A673 (cell line): ENCODE measurements around the gene TBC1D19. TPM values are rescaled to one million over a fixed set of nuclear protein-coding genes. Genes with fewer than 3 reads are reported as not detected.

ENCODE experiments used
- BruUV-seq: library from RNA; stranded (reverse); fragments of 400-500 nt; replicated peaks from 2 replicates; lab custom pipeline; 2021; lab: Mats Ljungman, UMichigan
- CTCF ChIA-PET: fragments of 300-600 bp; sonication (Branson Sonifier 250); formaldehyde crosslinking; loops from one replicate; lab custom pipeline; 2022; ENCODE audit warnings: antibody characterized with exemption; lab: Charles Lee
- POLR2A ChIA-PET: fragments of 300-600 bp; sonication (Branson Sonifier 250); formaldehyde crosslinking; loops from one replicate; lab custom pipeline; 2022; ENCODE audit warnings: antibody characterized with exemption; ENCODE audit not compliant: low non-redundant PET; lab: Charles Lee
- DNase-seq: peaks from one replicate; pipeline ENCODE4 v3.0.0-alpha.2; 2015; ENCODE audit warnings: low spot score
- H3K27ac ChIP-seq: fragments of 200-600 bp; sonication (generic); 2 replicates; pipeline ENCODE4 v1.5.1; 2016; ENCODE audit warnings: mixed run types, low read depth, mild to moderate bottlenecking, mixed read lengths, antibody characterized with exemption, low read length; ENCODE audit not compliant: poor library complexity, severe bottlenecking
- H3K27me3 ChIP-seq: fragments of 200-600 bp; sonication (generic); replicated peaks from 2 replicates; pipeline ENCODE4 v1.6.1; 2017; ENCODE audit warnings: mixed run types, low read depth, mild to moderate bottlenecking, mixed read lengths, antibody characterized with exemption, low read length; ENCODE audit not compliant: insufficient read depth, poor library complexity
- H3K36me3 ChIP-seq: fragments of 200-600 bp; sonication (generic); 2 replicates; pipeline ENCODE4 v1.6.1; 2016; ENCODE audit warnings: mixed run types, mild to moderate bottlenecking, mixed read lengths, antibody characterized with exemption, low read length; ENCODE audit not compliant: insufficient read depth, poor library complexity, severe bottlenecking
- H3K4me1 ChIP-seq: fragments of 200-600 bp; sonication (generic); 2 replicates; pipeline ENCODE4 v1.6.1; 2017; ENCODE audit warnings: mixed run types, mild to moderate bottlenecking, mixed read lengths, antibody characterized with exemption, low read length; ENCODE audit not compliant: insufficient read depth, poor library complexity, severe bottlenecking
- H3K4me3 ChIP-seq: fragments of 200-600 bp; sonication (generic); 2 replicates; pipeline ENCODE4 v1.5.1; 2016; ENCODE audit warnings: low read depth, mixed run types, mild to moderate bottlenecking, mixed read lengths, low read length; ENCODE audit not compliant: poor library complexity, severe bottlenecking
- H3K9me3 ChIP-seq: fragments of 200-600 bp; sonication (generic); 2 replicates; pipeline ENCODE4 v1.6.1; 2016; ENCODE audit warnings: mixed run types, low read depth, mild to moderate bottlenecking, mixed read lengths, antibody characterized with exemption, low read length; ENCODE audit not compliant: poor library complexity, severe bottlenecking
- CTCF ChIP-seq: fragments of 300-800, 200-600 bp; sonication (generic); conservative IDR thresholded peaks from 2 replicates; pipeline ENCODE4 v1.5.1; 2017; ENCODE audit warnings: low read depth, mild to moderate bottlenecking, antibody characterized with exemption, low read length, moderate library complexity, mixed read lengths
- EZH2 ChIP-seq: fragments of 200-600 bp; sonication (generic); IDR thresholded peaks from 2 replicates; pipeline ENCODE4 v1.6.1; 2017; ENCODE audit warnings: borderline replicate concordance, low read depth, mild to moderate bottlenecking, mixed read lengths, antibody characterized with exemption, low read length; ENCODE audit not compliant: poor library complexity, severe bottlenecking
- intact Hi-C: fragments of 100-400 bp; cut with micrococcal nuclease; formaldehyde crosslinking; loops from one replicate; pipeline ENCODE4 v1.10.0; 2022; ENCODE audit not compliant: unreplicated experiment
- total RNA-seq: library from RNA; stranded (reverse); gene quantifications from 2 replicates; pipeline ENCODE4 v1.2.3, GENCODE V29; 2021

Gene TBC1D19
- total RNA-seq, 1 experiment from 2014 or later, result 9.9 TPM

GRCh38 chr4:26796081-26796480, 212.2 kb downstream of the TBC1D19 start:
- H3K4me3 ChIP-seq, result no peak overlapping the region
- CTCF ChIA-PET, result no interaction called here
- no peaks in the 10 kb centered on the region for H3K9me3 ChIP-seq
- no peaks in the 10 kb centered on the region for H3K27me3 ChIP-seq
- H3K36me3 ChIP-seq, result no peaks in the 10 kb centered on the region
- no TSS peak for BruUV-seq
- no peaks in the 10 kb centered on the region for H3K4me1 ChIP-seq
- POLR2A ChIA-PET, result no interaction called here
- no peak for DNase-seq
- H3K27ac ChIP-seq, result no peak overlapping the region
- no peak for TF ChIP-seq EZH2
- TF ChIP-seq CTCF, result no peak
- intact Hi-C loops, result no loop called here

GRCh38 chr4:26802790-26803189, 218.9 kb downstream of the TBC1D19 start:
- peak; percentile 79 for DNase-seq
- no peaks in the 10 kb centered on the region for H3K27me3 ChIP-seq
- no TSS peak for BruUV-seq
- TF ChIP-seq EZH2 (no peak), CTCF (no peak)
- intact Hi-C loops, result no loop called here
- no peaks in the 10 kb centered on the region for H3K9me3 ChIP-seq
- ChIA-PET POLR2A (no interaction called here), CTCF (no interaction called here)
- no peaks in the 10 kb centered on the region for H3K36me3 ChIP-seq
- H3K27ac ChIP-seq, result peak overlapping the region; percentile 80
- no peak overlapping the region for H3K4me3 ChIP-seq
- peaks cover 50% of the 10 kb centered on the region for H3K4me1 ChIP-seq

GRCh38 chr4:26803211-26803861, 219.5 kb downstream of the TBC1D19 start:
- H3K4me3 ChIP-seq, result no peak overlapping the region
- H3K27me3 ChIP-seq, result no peaks in the 10 kb centered on the region
- peaks cover 53% of the 10 kb centered on the region for H3K4me1 ChIP-seq
- H3K9me3 ChIP-seq, result no peaks in the 10 kb centered on the region
- DNase-seq, result peak; percentile 91
- no peaks in the 10 kb centered on the region for H3K36me3 ChIP-seq
- no TSS peak for BruUV-seq
- TF ChIP-seq EZH2 (no peak), CTCF (no peak)
- intact Hi-C loops, result no loop called here
- peak overlapping the region; percentile 80 for H3K27ac ChIP-seq
- ChIA-PET CTCF (no interaction called here), POLR2A (no interaction called here)
